Breast epithelium (tissue), 4 donors: ENCODE results near the gene CADM1. TPM values are rescaled to one million over a fixed set of nuclear protein-coding genes. Genes with fewer than 3 reads are reported as not detected.

ENCODE experiments used
- DNase-seq, 2 donors: peaks; one replicate each; pipeline ENCODE4 v3.0.0-alpha.2; 2019; ENCODE audit warnings: low spot score in 2 of 2
- H3K27ac ChIP-seq, 2 donors: fragments of 200-600 bp; sonication (generic) in 1 of 2; one replicate each; pipeline ENCODE4 v1.5.1; 2016 to 2019; ENCODE audit warnings: mild to moderate bottlenecking in 1 of 2
- H3K27me3 ChIP-seq, 2 donors: fragments of 200-600 bp; sonication (generic) in 1 of 2; one replicate each; pipeline versions ENCODE4 v1.5.1 to v1.6.0; 2017 to 2019; ENCODE audit warnings: control low read depth in 1 of 2, mild to moderate bottlenecking in 1 of 2
- H3K36me3 ChIP-seq: fragments of 200-600 bp; one replicate; pipeline ENCODE4 v1.5.1; 2019
- H3K4me1 ChIP-seq, 2 donors: fragments of 200-600 bp; sonication (generic); one replicate each; pipeline ENCODE4 v1.5.1; 2016 to 2019; ENCODE audit warnings: control low read depth in 1 of 2
- H3K4me3 ChIP-seq, 3 donors: fragments of 200-600 bp; sonication (generic); 1 replicate in 2 of 3; 2 replicates in 1 of 3; pipeline ENCODE4 v1.5.1; 2016 to 2019; ENCODE audit warnings: mild to moderate bottlenecking in 3 of 3, moderate library complexity in 2 of 3
- H3K9me3 ChIP-seq, 2 donors: fragments of 200-600 bp; sonication (generic) in 1 of 2; one replicate each; pipeline ENCODE4 v1.5.1; 2016 to 2019; ENCODE audit warnings: control low read depth in 1 of 2
- CTCF ChIP-seq, 3 donors: fragments of 450-650 bp; IDR thresholded peaks; one replicate each; pipeline ENCODE4 v1.5.1; 2016 to 2017; ENCODE audit warnings: antibody characterized with exemption in 3 of 3, mild to moderate bottlenecking in 3 of 3, moderate library complexity in 3 of 3
- POLR2A ChIP-seq: fragments of 450-650 bp; IDR thresholded peaks from one replicate; pipeline ENCODE4 v1.6.1; 2016; ENCODE audit warnings: antibody characterized with exemption, mild to moderate bottlenecking, moderate library complexity
- POLR2AphosphoS5 ChIP-seq, 3 donors: sonication (generic); formaldehyde crosslinking; IDR thresholded peaks; one replicate each; pipeline ENCODE4 v1.6.1; 2017; ENCODE audit warnings: antibody characterized with exemption in 3 of 3
- intact Hi-C: fragments of 100-400 bp; cut with DNase I; formaldehyde crosslinking; loops from one replicate; pipeline ENCODE4 v1.15.1; 2023; ENCODE audit warnings: low total_unique reads
- total RNA-seq, 3 donors: library from RNA; depleted of rRNA; stranded (reverse); fragments of >200 nt; gene quantifications; one replicate each; pipeline ENCODE4 v1.1.0, GENCODE V29; 2016

CADM1 gene
- total RNA-seq, 3 donors from 2014 or later: 5.3 to 48.4 (median 33.1) TPM

- TF ChIP-seq POLR2AphosphoS5 (IDR thresholded peaks at IDR 0.05): no peak
- no peak for TF ChIP-seq POLR2A
- no peak for TF ChIP-seq CTCF (IDR thresholded peaks at IDR 0.05)
- no peak for DNase-seq
- intact Hi-C loops: no loop called here
These were observed 351.1 kb downstream of the CADM1 start for GRCh38 chr11:115153135-115153534.

GRCh38 chr11:115151010-115151409, 353.2 kb downstream of the CADM1 start:
- Histone ChIP-seq H3K4me1 (no peaks in the 10 kb centered on the region), H3K36me3 (no peaks in the 10 kb centered on the region), H3K27me3 (no peaks in the 10 kb centered on the region), H3K9me3 (no peaks in the 10 kb centered on the region), H3K4me3 (no peak overlapping the region), H3K27ac (no peak overlapping the region)
- DNase-seq: no peak
- intact Hi-C loops: no loop called here
- TF ChIP-seq POLR2AphosphoS5 (IDR thresholded peaks at IDR 0.05): no peak
- no peak for TF ChIP-seq CTCF (IDR thresholded peaks at IDR 0.05)
- no peak for TF ChIP-seq POLR2A

More at GRCh38 chr11:115153135-115153534, 351.1 kb downstream of the CADM1 start:
- Histone ChIP-seq H3K27me3 (no peaks in the 10 kb centered on the region), H3K36me3 (no peaks in the 10 kb centered on the region), H3K27ac (no peak overlapping the region), H3K4me1 (no peaks in the 10 kb centered on the region), H3K9me3 (no peaks in the 10 kb centered on the region), H3K4me3 (no peak overlapping the region)

- DNase-seq: no peak
- no peaks in the 10 kb centered on the region for H3K4me1 ChIP-seq
- H3K4me3 ChIP-seq: no peak overlapping the region
- no peak for TF ChIP-seq POLR2AphosphoS5 (IDR thresholded peaks at IDR 0.05)
- no peak for TF ChIP-seq POLR2A
- TF ChIP-seq CTCF (IDR thresholded peaks at IDR 0.05): no peak
- intact Hi-C loops: no loop called here
- no peaks in the 10 kb centered on the region for H3K9me3 ChIP-seq
- H3K27ac ChIP-seq: no peak overlapping the region
- no peaks in the 10 kb centered on the region for H3K27me3 ChIP-seq
- no peaks in the 10 kb centered on the region for H3K36me3 ChIP-seq
These were observed 355.5 kb downstream of the CADM1 start for GRCh38 chr11:115148691-115149090.

- H3K9me3 ChIP-seq: no peaks in the 10 kb centered on the region
- H3K4me1 ChIP-seq: no peaks in the 10 kb centered on the region
- DNase-seq: no peak
- no peak overlapping the region for H3K4me3 ChIP-seq
- no peaks in the 10 kb centered on the region for H3K36me3 ChIP-seq
- H3K27me3 ChIP-seq: no peaks in the 10 kb centered on the region
- no peak overlapping the region for H3K27ac ChIP-seq
- TF ChIP-seq POLR2AphosphoS5 (IDR thresholded peaks at IDR 0.05) (no peak), CTCF (IDR thresholded peaks at IDR 0.05) (no peak), POLR2A (no peak)
- intact Hi-C loops: no loop called here
These were observed 356.1 kb downstream of the CADM1 start for GRCh38 chr11:115148101-115148500.

GRCh38 chr11:115147243-115147807, 356.9 kb downstream of the CADM1 start:
- H3K36me3 ChIP-seq: no peaks in the 10 kb centered on the region
- intact Hi-C loops: no loop called here
- no peak for TF ChIP-seq POLR2A
- no peak for TF ChIP-seq POLR2AphosphoS5 (IDR thresholded peaks at IDR 0.05)
- no peak for TF ChIP-seq CTCF (IDR thresholded peaks at IDR 0.05)

More at GRCh38 chr11:115147243-115147807, 356.9 kb downstream of the CADM1 start:
- no peaks in the 10 kb centered on the region for H3K9me3 ChIP-seq
- DNase-seq: no peak
- no peaks in the 10 kb centered on the region for H3K4me1 ChIP-seq
- no peak overlapping the region for H3K27ac ChIP-seq
- H3K4me3 ChIP-seq: no peak overlapping the region
- no peaks in the 10 kb centered on the region for H3K27me3 ChIP-seq
